GM21423 (cell line): Measurements from ENCODE around the gene GNPDA1.

Experiments used
- ATAC-seq: cut with Tn5 transposase; IDR thresholded peaks from one replicate; pipeline ENCODE4 v1.9.1; 2021; ENCODE audit warnings: mild to moderate bottlenecking, moderate library complexity; ENCODE audit not compliant: unreplicated experiment

The GNPDA1 gene

GRCh38 chr5:141995656-141996055 is 17.2 kb downstream of the GNPDA1 start:
- ATAC-seq: no peak

GRCh38 chr5:141994511-141995136 is 18.2 kb downstream of the GNPDA1 start:
- no peak for ATAC-seq

GRCh38 chr5:141992349-141992963 is 20.4 kb downstream of the GNPDA1 start:
- peak; percentile 64 for ATAC-seq

DNA sequence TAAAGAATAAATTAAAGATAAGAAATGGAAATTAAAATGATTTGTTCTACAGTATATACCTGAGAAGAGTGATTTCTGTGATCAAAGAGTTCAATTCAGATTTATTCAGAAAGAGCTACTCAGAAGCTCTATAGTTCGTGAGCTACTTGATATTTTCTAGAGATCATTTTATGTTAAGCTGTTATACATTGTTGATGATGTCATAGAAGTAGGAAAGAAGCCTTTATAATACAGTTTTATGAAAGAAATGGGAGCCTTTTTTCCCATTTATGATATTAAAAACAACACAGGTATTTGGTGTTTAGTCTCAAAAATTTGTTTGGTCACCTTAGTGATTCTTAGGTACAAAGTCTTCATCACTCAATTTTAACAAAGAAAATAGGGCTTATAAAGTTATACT is 23.1 kb downstream of the GNPDA1 start:
- no peak for ATAC-seq

GRCh38 chr5:141986072-141986471 is 26.8 kb downstream of the GNPDA1 start:
- no peak for ATAC-seq

DNA sequence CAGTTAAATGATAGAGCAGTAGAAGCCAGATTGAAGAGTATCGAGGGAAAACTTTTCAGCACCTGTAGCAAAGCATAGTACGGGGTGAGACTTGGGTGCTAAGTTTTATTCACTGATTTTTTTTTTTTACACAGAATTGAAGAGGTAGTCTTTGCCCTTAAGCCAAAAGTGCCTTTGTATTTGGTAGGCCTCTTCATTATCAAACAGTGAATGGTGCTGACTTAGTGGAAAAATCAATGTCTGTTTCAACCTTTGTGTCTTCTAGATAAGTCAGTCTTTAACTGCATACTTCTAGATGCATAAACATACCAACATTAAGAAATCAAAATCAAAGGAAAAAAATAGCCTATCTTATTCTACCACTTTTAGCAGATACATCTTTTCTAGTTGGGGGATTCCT is 30.2 kb downstream of the GNPDA1 start:
- ATAC-seq: no peak

GRCh38 chr5:141978389-141978788 is 34.4 kb downstream of the GNPDA1 start:
- ATAC-seq: no peak

DNA sequence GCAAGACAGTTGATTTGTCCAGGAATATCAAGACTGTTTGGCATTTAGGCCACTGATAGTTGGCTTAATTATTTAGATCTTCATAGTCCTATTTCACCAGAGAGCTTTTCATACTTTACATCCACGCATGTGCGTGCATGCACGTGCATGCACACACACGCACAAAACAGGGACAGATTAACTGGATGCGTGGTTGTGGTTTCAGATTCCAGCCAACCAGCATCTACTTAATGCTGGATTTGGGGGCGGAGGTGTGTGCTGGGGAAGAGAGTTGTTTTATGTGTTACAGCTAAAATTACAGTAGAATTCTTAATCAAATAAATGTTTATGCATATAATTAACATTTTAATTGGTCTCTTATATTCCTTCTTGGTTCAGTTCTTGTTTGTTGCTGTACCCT is 36.7 kb downstream of the GNPDA1 start:
- no peak for ATAC-seq

DNA sequence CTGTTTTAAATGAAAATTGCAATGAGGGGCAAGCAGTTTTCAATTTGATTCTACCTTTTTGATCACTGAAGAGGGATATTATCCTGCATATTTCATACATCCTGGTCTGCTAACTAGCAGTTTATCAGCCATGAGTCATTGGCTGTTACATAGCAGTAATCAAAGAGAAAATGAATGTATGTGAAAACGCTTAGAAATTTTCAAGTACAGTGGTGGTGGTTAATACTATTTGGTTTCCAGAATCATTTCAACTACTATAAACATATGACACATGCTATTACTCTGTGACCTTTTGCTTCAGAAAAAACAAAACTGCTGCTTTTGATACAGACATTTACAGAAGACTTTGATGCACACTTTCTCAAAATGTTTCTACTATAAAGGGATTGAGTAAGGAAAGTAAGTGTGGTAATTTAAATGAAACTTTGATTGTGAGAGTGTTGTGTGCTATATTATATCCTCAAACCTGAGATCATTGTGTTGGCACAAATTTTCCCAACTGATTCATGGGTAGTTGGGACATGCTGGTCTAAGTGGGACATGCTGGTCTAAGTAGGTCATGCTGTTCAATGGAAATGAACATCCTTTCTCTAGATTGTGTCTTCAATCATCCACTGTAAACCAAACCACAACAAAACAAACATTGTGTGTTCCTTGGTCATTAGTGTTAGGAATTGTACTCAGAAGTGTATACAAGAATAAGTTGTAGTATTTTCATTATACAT is 38.8 kb downstream of the GNPDA1 start:
- no peak for ATAC-seq

DNA sequence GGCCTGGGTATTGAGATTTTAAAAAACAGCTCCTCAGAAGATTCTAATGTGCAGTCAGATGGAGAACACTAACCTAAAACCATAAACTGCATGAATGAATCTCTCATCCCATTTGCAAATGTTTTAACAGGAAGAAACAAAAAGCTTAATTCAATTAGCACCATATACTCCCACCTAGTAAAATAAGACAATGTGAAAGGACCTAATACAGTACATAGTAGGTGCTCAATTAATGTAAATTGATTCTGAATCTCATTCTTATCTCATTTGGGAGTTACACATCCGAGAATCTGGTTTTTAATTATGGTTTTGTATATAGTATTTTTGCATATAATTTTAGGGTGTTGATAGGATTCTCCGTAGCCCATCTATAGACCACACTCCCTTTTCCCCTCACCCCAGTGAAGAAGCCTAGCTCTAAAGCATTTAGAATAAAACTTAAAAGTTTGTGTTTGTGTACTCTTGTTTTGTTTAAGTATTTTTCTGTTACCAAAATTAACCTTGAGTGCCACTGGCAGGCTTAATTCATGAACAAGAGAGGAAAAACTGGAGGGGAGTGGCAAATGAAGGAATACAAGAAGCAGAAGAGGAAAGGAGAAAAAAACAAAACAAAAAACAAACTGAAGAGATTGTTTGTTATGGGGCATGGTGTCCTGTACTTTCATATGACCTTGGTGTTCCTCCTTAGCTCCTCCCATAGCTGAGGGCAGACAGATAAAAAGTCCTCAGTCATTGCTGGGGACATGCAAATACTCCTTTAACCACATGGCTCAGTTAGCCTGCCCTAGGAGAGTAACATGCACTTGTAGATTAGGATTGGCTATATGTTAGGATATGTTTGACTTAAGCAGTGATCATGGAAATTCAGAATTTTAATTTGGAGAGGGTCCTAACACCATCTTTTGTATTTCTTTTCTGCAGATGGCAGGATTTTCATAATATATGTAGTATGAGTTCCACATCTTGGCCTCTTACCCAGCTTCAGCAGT is 42.8 kb downstream of the GNPDA1 start:
- peak; percentile 56 for ATAC-seq

DNA sequence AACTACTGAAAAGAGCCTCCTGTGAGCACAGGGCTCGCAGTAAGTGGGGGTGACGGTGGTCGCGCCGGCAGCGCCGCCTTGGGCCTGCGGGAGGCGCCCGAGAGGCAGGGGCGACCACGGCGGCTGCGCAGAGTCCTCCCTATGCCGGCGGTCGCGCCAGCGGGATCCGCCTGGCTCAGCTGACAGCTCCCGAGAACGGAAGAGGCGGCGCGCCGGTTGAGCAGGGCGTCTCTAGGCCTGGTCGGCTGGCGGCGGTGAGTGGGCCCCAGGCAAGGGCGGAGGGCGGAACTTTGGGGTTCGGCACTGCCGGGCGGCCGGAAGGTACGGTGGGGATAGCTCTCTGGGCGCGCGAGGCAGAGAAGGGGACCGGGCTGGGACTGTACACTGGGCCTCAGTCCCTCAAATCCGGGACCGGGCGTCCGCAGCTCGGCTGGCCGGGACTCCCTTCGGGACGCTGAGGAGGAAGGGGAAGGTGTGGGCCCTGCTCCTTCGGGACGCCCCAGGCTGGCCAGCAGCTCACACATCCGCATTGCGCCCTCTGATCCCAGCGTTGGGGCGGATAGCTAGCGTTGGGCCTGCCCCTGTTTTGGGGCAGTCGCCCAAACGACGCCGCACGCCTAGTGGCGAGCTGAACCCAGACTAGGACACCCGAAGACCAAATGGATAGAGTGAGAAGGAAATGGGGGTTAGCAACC is 43.8 kb downstream of the GNPDA1 start, which contains the start of gene RNF14:
Gene RNF14, plus strand, starts transcription at position 192 of the 695 bp plus-strand sequence. CDS start 4,484 bp downstream, outside the sequence.
- ATAC-seq: peak; percentile 90

DNA sequence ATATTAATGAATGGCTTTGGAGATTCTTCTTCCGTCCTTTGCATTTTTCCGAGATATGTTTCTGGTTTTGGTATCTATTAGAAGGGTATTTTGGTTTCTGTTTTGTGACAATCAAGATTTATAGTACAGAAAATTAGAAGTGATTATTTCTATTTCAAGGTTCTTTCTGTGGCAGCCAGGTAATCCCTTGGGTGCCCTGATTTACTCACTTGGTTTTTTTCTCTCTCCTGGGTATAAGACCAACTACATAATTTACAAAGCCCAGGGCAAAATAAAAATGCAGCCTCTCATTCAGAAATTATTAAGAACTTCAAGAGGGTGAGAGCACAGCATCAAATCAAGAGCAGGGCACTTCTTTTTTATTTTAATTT is 45.9 kb downstream of the GNPDA1 start:
- no peak for ATAC-seq

GRCh38 chr5:141966275-141966962 is 46.4 kb downstream of the GNPDA1 start:
- ATAC-seq: no peak

- no peak for ATAC-seq
Measured at GRCh38 chr5:141965071-141965470, 47.8 kb downstream of the GNPDA1 start.

DNA sequence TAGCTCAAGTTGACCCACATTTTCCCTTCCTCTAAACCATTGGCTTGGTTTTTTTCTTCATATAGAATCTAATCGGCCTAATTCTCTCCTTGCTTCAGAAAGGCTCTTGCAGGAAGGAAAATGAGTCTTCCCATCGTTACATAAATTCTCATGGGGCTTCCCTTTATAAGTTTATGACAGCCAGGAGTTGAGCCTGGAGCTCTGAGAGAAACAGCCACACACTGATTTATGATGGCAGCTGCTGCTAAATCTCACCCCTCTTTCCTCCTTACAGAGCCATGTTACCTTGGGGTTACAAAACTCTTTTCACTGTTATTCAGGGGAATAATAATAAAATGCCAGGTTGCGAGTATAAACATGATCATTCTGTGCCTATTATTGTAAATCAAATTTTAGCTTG is 49.1 kb downstream of the GNPDA1 start:
- no peak for ATAC-seq

GRCh38 chr5:141961466-141961865 is 51.4 kb downstream of the GNPDA1 start:
- no peak for ATAC-seq

- peak; percentile 92 for ATAC-seq
Measured at GRCh38 chr5:141960449-141961323, 52.1 kb downstream of the GNPDA1 start.

DNA sequence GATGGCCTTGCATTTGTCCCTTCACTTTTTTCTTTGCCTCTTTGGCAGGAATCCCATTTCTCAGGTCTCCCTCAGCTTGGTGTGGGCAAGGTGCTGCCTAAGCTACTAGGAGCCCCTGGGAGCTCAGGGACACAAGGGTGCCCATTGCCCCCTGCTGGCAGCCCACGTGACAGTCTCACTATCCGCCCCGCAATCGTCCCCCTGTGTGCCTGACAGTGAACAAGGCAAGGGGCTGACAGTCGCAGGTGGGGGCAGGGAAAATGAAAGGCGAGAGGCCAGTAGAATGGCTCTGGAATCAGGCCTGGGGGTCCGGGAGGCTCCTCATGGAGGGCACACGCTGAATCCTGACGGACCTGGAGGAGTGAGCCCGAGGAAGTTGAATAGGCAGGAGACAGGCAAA is 52.8 kb downstream of the GNPDA1 start:
- ATAC-seq: no peak
